IMR-90 (cell line): Measurements from ENCODE around the gene NUDT3. TPM values are rescaled to one million over a fixed set of nuclear protein-coding genes. Genes with fewer than 3 reads are reported as not detected.

Experiments used
- microRNA-seq, 2 experiments: library from miRNA; stranded (forward) in 1 of 2; unstranded in 1 of 2; fragments of 10-50 nt in 1 of 2; fragments of <30 nt in 1 of 2; gene quantifications in 1 of 2; microRNA quantifications in 1 of 2; one replicate each; pipeline versions ENCODE3 to v1.1.0; 2013 to 2020; ENCODE audit not compliant: insufficient read depth in 1 of 2, insufficient read length in 1 of 2, unreplicated experiment in 1 of 2
- polyA plus RNA-seq, 3 experiments: library from polyadenylated mRNA; depleted of rRNA; stranded (reverse); fragments of >200 nt; gene quantifications; 2 replicates each; pipeline ENCODE4 v1.2.3, GENCODE V29; 2012; ENCODE audit warnings: low replicate concordance in 1 of 3
- small RNA-seq, 5 experiments: library from RNA; depleted of rRNA; stranded (forward); fragments of <200 nt; gene quantifications; one replicate each; pipeline ENCODE3, GENCODE V24; 2012
- total RNA-seq: library from RNA; depleted of rRNA; stranded (reverse); fragments of >200 nt; gene quantifications from 2 replicates; pipeline ENCODE4 v1.2.3, GENCODE V29; 2012; rRNA removed

NUDT3 gene
- total and polyA plus RNA-seq, 2 of the 4 experiments (the other 2 are of a cell fraction) = 10.1 to 17.2 TPM

Small RNAs within 50 kb of the gene (microRNA-seq; reads per million reads assigned to microRNA genes)
- gene MIR6835 = 0 to 5.2 reads per million in 2 experiments

Small RNAs within 50 kb of the gene (small RNA-seq; reads per million reads assigned to genes)
- 0 reads per million in 5 experiments for gene MIR6835

Other genes with a start within 250 kb of the NUDT3 start
- gene GRM4, start 246.6 kb downstream of the NUDT3 start, total RNA-seq = not detected in 2 replicates
- gene GRM4, start 246.6 kb downstream of the NUDT3 start, polyA plus RNA-seq (2012; rRNA removed) = 0.02 and 0.03 TPM in 2 replicates
- gene HMGA1, start 155.8 kb downstream of the NUDT3 start, total RNA-seq = 101 and 129 TPM in 2 replicates
- 589 and 652 TPM in 2 replicates for gene HMGA1, start 155.8 kb downstream of the NUDT3 start, polyA plus RNA-seq (2012; rRNA removed)
- gene SMIM29, start 143.7 kb downstream of the NUDT3 start, total RNA-seq = 8.1 and 8.4 TPM in 2 replicates
- gene SMIM29, start 143.7 kb downstream of the NUDT3 start, polyA plus RNA-seq (2012; rRNA removed) = 25.6 and 28.9 TPM in 2 replicates
- 3,662 and 5,584 TPM in 2 replicates for gene RPS10, start 33.4 kb upstream of the NUDT3 start, total RNA-seq
- gene RPS10, start 33.4 kb upstream of the NUDT3 start, polyA plus RNA-seq (2012; rRNA removed) = 4,105 and 5,462 TPM in 2 replicates
- not detected in 2 replicates for gene PACSIN1, start 73.4 kb upstream of the NUDT3 start, total RNA-seq
- gene PACSIN1, start 73.4 kb upstream of the NUDT3 start, polyA plus RNA-seq (2012; rRNA removed) = 0.02 and 0.03 TPM in 2 replicates
- not detected in 2 replicates for gene SPDEF, start 163.7 kb upstream of the NUDT3 start, total RNA-seq
- gene SPDEF, start 163.7 kb upstream of the NUDT3 start, polyA plus RNA-seq (2012; rRNA removed) = 0.04 and 0.05 TPM in 2 replicates